SK-N-SH (cell line): ENCODE measurements around the gene NRG3.

Experiments
- CTCF ChIP-seq: fragments of 200-600 bp; sonication (generic); IDR thresholded peaks from 2 replicates; pipeline ENCODE4 v1.6.1; 2017; ENCODE audit warnings: antibody characterized with exemption, mild to moderate bottlenecking, moderate library complexity
- ELF1 ChIP-seq: IDR thresholded peaks from 2 replicates; pipeline ENCODE4 v1.4.0; 2012
- EZH2phosphoT487 ChIP-seq: fragments of 200-600 bp; sonication (generic); IDR thresholded peaks from 2 replicates; pipeline ENCODE4 v1.6.1; 2017; ENCODE audit warnings: low read depth, mixed run types, mild to moderate bottlenecking, antibody characterized with exemption, moderate library complexity, borderline replicate concordance
- JUND ChIP-seq: IDR thresholded peaks from 2 replicates; pipeline ENCODE4 v1.4.0; 2012
- NRF1 ChIP-seq: IDR thresholded peaks from 2 replicates; pipeline ENCODE4 v1.6.1; 2012; ENCODE audit warnings: low read depth, mild to moderate bottlenecking, low read length
- POLR2AphosphoS5 ChIP-seq: IDR thresholded peaks from 2 replicates; pipeline ENCODE4 v1.6.1; 2012; ENCODE audit warnings: low read depth, low read length
- RAD21 ChIP-seq: IDR thresholded peaks from 2 replicates; pipeline ENCODE4 v1.6.1; 2012; ENCODE audit warnings: mild to moderate bottlenecking, low read length
- RFX5 ChIP-seq: IDR thresholded peaks from 2 replicates; pipeline ENCODE4 v1.6.1; 2012; ENCODE audit warnings: mild to moderate bottlenecking, improper control_type of control experiment, low read length
- RXRA ChIP-seq: IDR thresholded peaks from 2 replicates; pipeline ENCODE4 v1.4.0; 2012; ENCODE audit warnings: low read depth, mild to moderate bottlenecking, borderline replicate concordance
- TCF12 ChIP-seq: IDR thresholded peaks from 2 replicates; pipeline ENCODE4 v1.4.0; 2012
- ZBTB33 ChIP-seq: IDR thresholded peaks from 2 replicates; pipeline ENCODE4 v1.4.0; 2012; ENCODE audit warnings: low read depth, borderline replicate concordance

- TF ChIP-seq POLR2AphosphoS5 (no peak), ELF1 (no peak), JUND (no peak), RAD21 (no peak), NRF1 (no peak), CTCF (no peak), RXRA (no peak), RFX5 (no peak), TCF12 (no peak), ZBTB33 (no peak), EZH2phosphoT487 (no peak)
These were observed 952.9 kb downstream of the NRG3 start for GRCh38 chr10:82827901-82828300.
